HL-60 (cell line): ENCODE measurements around the gene ANKRD9.
A peak's percentile ranks its signal among the peaks of the same experiment; 100 is the strongest.

Experiments
- DNase-seq, 2 experiments: peaks; one replicate each; pipeline ENCODE4 v3.0.0-alpha.2; 2010 to 2020; ENCODE audit warnings: low read depth in 1 of 2, low spot score in 1 of 2
- H3K27ac ChIP-seq: fragments of 250-450 bp; sonication (Bioruptor Pico); replicated peaks from 2 replicates; pipeline ENCODE4 v1.5.1; 2020; ENCODE audit warnings: mild to moderate bottlenecking, moderate library complexity
- H3K27me3 ChIP-seq: fragments of 250-450 bp; sonication (Bioruptor Pico); 2 replicates; pipeline ENCODE4 v1.5.1; 2021; ENCODE audit warnings: mild to moderate bottlenecking, moderate library complexity; ENCODE audit not compliant: insufficient read depth, poor library complexity, severe bottlenecking
- H3K4me3 ChIP-seq: replicated peaks from 2 replicates; pipeline ENCODE4 v1.5.1; 2011; ENCODE audit warnings: mild to moderate bottlenecking, control low read depth, low read length; ENCODE audit not compliant: insufficient read depth
- GABPA ChIP-seq: IDR thresholded peaks from 2 replicates; pipeline ENCODE4 v1.6.1; 2012; ENCODE audit warnings: low read depth
- POLR2AphosphoS5 ChIP-seq: IDR thresholded peaks from 2 replicates; pipeline ENCODE4 v1.6.1; 2012; ENCODE audit warnings: low read depth
- SPI1 ChIP-seq: IDR thresholded peaks from 2 replicates; pipeline ENCODE4 v1.6.1; 2012; ENCODE audit warnings: low read depth, mild to moderate bottlenecking, borderline replicate concordance
- TF ChIP-seq, protein P1 (sequence below): IDR thresholded peaks from 2 replicates; pipeline ENCODE4 v1.6.1; 2012; ENCODE audit warnings: low read depth; ENCODE audit not compliant: insufficient replicate concordance
- TF ChIP-seq, protein P2 (sequence below): IDR thresholded peaks from one replicate; pipeline ENCODE4 v1.5.1; 2011; ENCODE audit warnings: low read length, control low read depth, inconsistent platforms; ENCODE audit not compliant: insufficient read depth

The ANKRD9 gene

GRCh38 chr14:102474934-102475333 lies 34.6 kb downstream of the ANKRD9 start:
- Histone ChIP-seq H3K27me3 (no peaks in the 10 kb centered on the region), H3K4me3 (no peak overlapping the region), H3K27ac (no peak overlapping the region)
- TF ChIP-seq, protein P1, sequence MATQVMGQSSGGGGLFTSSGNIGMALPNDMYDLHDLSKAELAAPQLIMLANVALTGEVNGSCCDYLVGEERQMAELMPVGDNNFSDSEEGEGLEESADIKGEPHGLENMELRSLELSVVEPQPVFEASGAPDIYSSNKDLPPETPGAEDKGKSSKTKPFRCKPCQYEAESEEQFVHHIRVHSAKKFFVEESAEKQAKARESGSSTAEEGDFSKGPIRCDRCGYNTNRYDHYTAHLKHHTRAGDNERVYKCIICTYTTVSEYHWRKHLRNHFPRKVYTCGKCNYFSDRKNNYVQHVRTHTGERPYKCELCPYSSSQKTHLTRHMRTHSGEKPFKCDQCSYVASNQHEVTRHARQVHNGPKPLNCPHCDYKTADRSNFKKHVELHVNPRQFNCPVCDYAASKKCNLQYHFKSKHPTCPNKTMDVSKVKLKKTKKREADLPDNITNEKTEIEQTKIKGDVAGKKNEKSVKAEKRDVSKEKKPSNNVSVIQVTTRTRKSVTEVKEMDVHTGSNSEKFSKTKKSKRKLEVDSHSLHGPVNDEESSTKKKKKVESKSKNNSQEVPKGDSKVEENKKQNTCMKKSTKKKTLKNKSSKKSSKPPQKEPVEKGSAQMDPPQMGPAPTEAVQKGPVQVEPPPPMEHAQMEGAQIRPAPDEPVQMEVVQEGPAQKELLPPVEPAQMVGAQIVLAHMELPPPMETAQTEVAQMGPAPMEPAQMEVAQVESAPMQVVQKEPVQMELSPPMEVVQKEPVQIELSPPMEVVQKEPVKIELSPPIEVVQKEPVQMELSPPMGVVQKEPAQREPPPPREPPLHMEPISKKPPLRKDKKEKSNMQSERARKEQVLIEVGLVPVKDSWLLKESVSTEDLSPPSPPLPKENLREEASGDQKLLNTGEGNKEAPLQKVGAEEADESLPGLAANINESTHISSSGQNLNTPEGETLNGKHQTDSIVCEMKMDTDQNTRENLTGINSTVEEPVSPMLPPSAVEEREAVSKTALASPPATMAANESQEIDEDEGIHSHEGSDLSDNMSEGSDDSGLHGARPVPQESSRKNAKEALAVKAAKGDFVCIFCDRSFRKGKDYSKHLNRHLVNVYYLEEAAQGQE: no peak
- no peak for TF ChIP-seq SPI1
- TF ChIP-seq GABPA: no peak
- TF ChIP-seq, protein P2, sequence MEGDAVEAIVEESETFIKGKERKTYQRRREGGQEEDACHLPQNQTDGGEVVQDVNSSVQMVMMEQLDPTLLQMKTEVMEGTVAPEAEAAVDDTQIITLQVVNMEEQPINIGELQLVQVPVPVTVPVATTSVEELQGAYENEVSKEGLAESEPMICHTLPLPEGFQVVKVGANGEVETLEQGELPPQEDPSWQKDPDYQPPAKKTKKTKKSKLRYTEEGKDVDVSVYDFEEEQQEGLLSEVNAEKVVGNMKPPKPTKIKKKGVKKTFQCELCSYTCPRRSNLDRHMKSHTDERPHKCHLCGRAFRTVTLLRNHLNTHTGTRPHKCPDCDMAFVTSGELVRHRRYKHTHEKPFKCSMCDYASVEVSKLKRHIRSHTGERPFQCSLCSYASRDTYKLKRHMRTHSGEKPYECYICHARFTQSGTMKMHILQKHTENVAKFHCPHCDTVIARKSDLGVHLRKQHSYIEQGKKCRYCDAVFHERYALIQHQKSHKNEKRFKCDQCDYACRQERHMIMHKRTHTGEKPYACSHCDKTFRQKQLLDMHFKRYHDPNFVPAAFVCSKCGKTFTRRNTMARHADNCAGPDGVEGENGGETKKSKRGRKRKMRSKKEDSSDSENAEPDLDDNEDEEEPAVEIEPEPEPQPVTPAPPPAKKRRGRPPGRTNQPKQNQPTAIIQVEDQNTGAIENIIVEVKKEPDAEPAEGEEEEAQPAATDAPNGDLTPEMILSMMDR: no peak
- no peak for TF ChIP-seq POLR2AphosphoS5
- peak in 1 of 2 experiments; percentile 13 for DNase-seq

GRCh38 chr14:102473559-102473958 lies 36.0 kb downstream of the ANKRD9 start:
- TF ChIP-seq GABPA (no peak), POLR2AphosphoS5 (no peak), SPI1 (no peak)
- TF ChIP-seq, protein P1: no peak
- TF ChIP-seq, protein P2: no peak
- H3K4me3 ChIP-seq: no peak overlapping the region
- no peak for DNase-seq
- H3K27me3 ChIP-seq: no peaks in the 10 kb centered on the region
- H3K27ac ChIP-seq: no peak overlapping the region

DNA sequence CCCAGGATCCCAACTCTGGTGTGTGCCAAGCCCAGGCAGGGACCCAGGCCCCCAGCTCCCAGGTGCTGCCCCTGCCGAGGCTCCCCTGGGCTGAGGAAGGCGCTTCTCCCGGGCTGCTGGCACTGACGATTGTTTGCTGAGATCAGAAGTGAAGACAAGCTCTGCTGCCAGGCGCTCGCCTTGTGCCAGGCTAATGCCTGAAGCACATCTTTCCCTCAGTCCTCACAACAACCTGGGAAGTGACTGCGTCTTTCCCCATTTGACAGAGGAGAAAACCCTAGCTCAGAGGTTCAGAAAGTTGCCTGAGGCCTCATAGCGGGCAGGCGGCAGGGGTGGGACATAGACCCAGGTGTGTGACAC lies 36.8 kb downstream of the ANKRD9 start:
- no peak for DNase-seq
- no peak overlapping the region for H3K27ac ChIP-seq
- TF ChIP-seq SPI1: no peak
- TF ChIP-seq, protein P2: no peak
- TF ChIP-seq, protein P1: no peak
- no peak for TF ChIP-seq GABPA
- TF ChIP-seq POLR2AphosphoS5: no peak
- H3K27me3 ChIP-seq: no peaks in the 10 kb centered on the region
- H3K4me3 ChIP-seq: no peak overlapping the region
